Natural killer cell treated with Interleukin-12 subunit alpha and Interleukin-12 subunit beta and Interleukin-15 and Interleukin-18, amount 100 ng/mL, for 72 hours (primary cell): ENCODE measurements around the gene SNAPIN. TPM values are rescaled to one million over a fixed set of nuclear protein-coding genes. Genes with fewer than 3 reads are reported as not detected.
"Not testable (repeated sequence)": the region's sequence is repeated elsewhere in the genome, so short reads cannot be mapped to it uniquely, and the experiment has no call there.

Source experiments
- ATAC-seq, 2 donors: fragments of 150-1000 bp; cut with Tn5 transposase in 1 of 2; sonication (Bioruptor Pico), chemical (Tn5 transposase) in 1 of 2; 2 replicates each; pipeline ENCODE4 v1.10.0; 2021
- DNase-seq: peaks from one replicate; pipeline ENCODE4 v3.0.0; 2022; ENCODE audit warnings: low spot score
- H3K27ac Mint-ChIP-seq, 2 donors: 1 replicate in 1 of 2; 2 replicates in 1 of 2; pipeline ENCODE4 v1.8.0; 2022; ENCODE audit warnings: mixed read lengths in 2 of 2, mild to moderate bottlenecking in 1 of 2, moderate library complexity in 1 of 2
- H3K27me3 Mint-ChIP-seq, 2 donors: 1 replicate in 1 of 2; 2 replicates in 1 of 2; pipeline ENCODE4 v1.8.0; 2022; ENCODE audit warnings: mixed read lengths in 2 of 2
- H3K36me3 Mint-ChIP-seq: one replicate; pipeline ENCODE4 v1.8.0; 2022; ENCODE audit warnings: mixed read lengths
- H3K4me1 Mint-ChIP-seq, 2 donors: 1 replicate in 1 of 2; 2 replicates in 1 of 2; pipeline ENCODE4 v1.8.0; 2022; ENCODE audit warnings: low read depth in 2 of 2, mixed read lengths in 2 of 2, mild to moderate bottlenecking in 1 of 2
- H3K4me3 Mint-ChIP-seq: one replicate; pipeline ENCODE4 v1.8.0; 2022; ENCODE audit warnings: mixed read lengths
- H3K9me3 Mint-ChIP-seq: 2 replicates; pipeline ENCODE4 v1.8.0; 2022; ENCODE audit warnings: mixed read lengths
- total RNA-seq, 2 donors: library from RNA; stranded (reverse); gene quantifications; one replicate each; pipeline ENCODE4 v1.2.3, GENCODE V29; 2022

The SNAPIN gene
- total RNA-seq, 2 donors from 2014 or later: 23.9 to 42.5 TPM

DNA sequence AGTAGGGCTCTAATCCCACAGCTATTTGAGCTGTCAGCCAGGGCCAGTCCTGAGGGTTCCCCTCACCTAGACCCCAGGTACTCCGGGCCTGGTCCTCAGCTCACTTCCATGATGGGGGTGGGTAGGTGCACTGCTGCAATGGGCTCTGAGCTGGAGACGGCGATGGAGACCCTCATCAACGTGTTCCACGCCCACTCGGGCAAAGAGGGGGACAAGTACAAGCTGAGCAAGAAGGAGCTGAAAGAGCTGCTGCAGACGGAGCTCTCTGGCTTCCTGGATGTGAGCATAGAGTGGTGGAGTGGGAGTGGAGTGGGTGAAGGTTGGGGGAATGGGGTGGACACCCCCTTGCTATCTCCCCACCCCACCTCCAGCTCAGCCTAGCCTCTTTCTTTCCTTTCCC, 28.1 kb upstream of the SNAPIN start:
- DNase-seq: no peak
- Mint-ChIP-seq H3K36me3 (peaks cover 9% of the 10 kb centered on the region), H3K9me3 (no peaks in the 10 kb centered on the region), H3K4me1 (peaks cover 23 to 31% of the 10 kb centered on the region in 2 donors), H3K27ac (no peak overlapping the region), H3K4me3 (no peak overlapping the region), H3K27me3 (peaks cover 0 to 8% of the 10 kb centered on the region in 2 donors)
- ATAC-seq: no peak

DNA sequence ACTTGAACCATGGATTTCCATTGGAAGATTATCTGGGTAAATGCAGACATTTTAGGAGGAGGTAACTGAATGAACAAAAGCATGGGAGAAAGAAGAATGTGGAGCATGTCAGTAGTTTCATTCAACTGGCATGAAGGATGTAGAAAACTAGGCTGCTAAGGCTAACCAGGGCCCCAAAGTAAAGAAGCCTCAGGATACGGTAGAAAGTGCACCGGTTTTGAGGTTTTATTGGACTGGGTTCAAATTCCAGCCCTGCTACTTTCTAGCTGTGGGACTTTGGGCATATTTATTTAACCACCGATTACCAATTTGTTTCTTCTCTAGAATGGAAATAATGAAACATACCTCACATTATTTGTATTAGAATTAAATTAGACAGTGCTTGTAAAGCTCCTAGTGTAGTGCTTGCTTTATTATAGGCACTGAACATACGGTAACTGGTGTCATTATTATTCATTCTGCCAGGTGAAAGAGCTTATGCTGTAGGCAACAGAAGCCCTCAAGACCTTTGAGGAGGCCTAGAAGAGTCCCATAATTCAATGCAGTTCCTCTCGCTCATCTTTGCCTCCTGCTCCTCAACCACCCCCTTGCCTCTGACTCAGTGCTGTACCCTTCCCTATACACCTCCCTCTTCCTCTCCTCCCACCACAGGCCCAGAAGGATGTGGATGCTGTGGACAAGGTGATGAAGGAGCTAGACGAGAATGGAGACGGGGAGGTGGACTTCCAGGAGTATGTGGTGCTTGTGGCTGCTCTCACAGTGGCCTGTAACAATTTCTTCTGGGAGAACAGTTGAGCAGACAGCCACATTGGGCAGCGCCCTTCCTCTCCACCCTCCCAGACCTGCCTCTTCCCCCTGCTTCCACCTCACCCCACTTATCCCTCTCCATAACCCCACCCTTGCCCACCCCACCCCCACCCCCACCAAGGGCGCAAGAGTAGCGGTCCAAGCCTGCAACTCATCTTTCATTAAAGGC, 27.2 kb upstream of the SNAPIN start:
- H3K4me1 Mint-ChIP-seq: peaks cover 23 to 29% of the 10 kb centered on the region in 2 donors
- ATAC-seq (no peak), DNase-seq (no peak)
- peak overlapping the region in 1 of 2 donors; percentile 21 for H3K27ac Mint-ChIP-seq
- H3K9me3 Mint-ChIP-seq: no peaks in the 10 kb centered on the region
- peaks cover 0 to 5% of the 10 kb centered on the region in 2 donors for H3K27me3 Mint-ChIP-seq
- no peak overlapping the region for H3K4me3 Mint-ChIP-seq
- peaks cover 9% of the 10 kb centered on the region for H3K36me3 Mint-ChIP-seq

DNA sequence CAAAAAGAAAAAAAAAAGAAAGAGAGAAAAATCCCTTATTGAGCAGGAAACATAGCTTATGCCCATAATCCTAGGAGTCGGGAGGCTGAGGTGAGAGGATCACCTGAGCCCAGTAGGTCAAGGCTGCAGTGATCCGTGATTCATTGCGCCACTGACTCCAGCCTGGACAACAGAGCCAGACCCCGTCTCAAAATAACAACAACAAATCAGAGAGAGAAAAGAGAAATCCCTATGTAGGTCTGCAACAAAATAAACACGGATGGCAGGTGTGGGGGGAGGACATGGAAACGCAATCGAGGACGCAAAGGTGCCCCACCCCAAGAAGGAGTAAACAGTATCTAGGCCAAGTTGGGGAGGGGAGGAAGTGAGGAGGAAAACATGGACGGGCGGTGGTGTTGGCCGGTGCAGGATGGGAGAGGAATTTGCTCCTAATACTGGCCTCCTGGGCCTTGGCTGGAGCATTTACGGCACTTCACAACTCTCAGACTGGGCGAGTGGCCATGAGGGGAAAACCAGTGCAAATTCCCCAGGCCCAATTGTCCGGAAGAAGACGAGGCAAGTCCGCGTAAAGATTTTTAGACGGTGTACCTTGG, 25.2 kb upstream of the SNAPIN start:
- peak overlapping the region; percentile 99 for H3K27ac Mint-ChIP-seq
- no peak for DNase-seq
- no peaks in the 10 kb centered on the region for H3K9me3 Mint-ChIP-seq
- H3K27me3 Mint-ChIP-seq: no peaks in the 10 kb centered on the region
- H3K4me1 Mint-ChIP-seq: peaks cover 31 to 36% of the 10 kb centered on the region in 2 donors
- ATAC-seq: no peak
- peaks cover 23% of the 10 kb centered on the region for H3K36me3 Mint-ChIP-seq
- H3K4me3 Mint-ChIP-seq: peak overlapping the region; percentile 100

DNA sequence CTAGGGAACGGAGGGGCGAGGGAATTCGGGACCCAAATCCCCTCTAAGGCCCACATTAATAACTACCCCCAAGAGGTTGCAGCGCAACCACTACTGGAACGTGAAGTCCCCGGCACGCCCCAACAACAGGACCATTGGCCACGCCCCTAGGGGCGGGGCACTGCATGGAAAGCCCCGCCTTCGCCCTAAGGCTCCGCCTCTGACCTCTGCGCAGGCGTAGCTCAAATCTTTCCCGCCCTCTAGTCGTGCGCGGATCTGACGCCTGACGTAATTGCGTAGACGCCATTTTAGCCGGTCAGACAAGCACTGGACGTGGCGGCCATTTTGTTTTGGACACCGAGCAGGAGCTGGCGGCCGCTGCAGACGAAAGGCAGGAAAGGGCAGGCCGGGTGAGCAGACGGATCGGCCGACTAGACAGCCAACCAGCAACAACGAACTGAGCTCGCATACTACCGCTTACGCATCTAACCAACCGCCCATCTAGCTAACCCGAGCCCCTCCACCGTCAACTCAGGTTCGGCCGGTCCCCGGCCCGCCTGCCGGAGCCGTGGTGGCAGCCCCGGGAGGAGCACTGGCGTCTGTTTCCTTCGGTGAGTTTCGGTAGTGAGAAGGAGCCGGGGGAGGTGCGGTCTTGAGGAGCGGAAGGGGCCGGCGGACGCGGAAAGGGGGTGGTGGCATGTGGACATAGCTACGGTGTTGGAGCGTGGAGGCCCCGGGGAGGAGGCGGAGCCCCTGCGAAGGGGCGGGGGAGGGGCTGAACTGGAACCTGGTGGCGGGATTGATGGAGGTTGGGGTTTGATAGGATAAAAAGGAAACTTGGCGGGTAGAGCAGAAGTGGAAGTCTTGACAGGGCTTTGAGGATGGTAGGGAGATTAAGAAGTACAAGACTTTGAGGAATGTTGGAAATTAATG, 24.5 kb upstream of the SNAPIN start, which contains the start of gene CHTOP:
Gene CHTOP, plus strand, starts transcription at position 313 of the 912 bp plus-strand sequence. CDS start 2,523 bp downstream, outside the sequence.
- peak; percentile 95 for DNase-seq
- ATAC-seq: peak; percentile 95 to 96
- H3K27me3 Mint-ChIP-seq: no peaks in the 10 kb centered on the region
- peak within 1 kb of the TSS; percentile 99 for H3K27ac Mint-ChIP-seq
- peak within 1 kb of the TSS; percentile 100 for H3K4me3 Mint-ChIP-seq
- H3K4me1 Mint-ChIP-seq: peaks cover 31 to 36% of the 10 kb centered on the region in 2 donors
- no peaks in the 10 kb centered on the region for H3K9me3 Mint-ChIP-seq
- peaks cover 23% of the 10 kb centered on the region for H3K36me3 Mint-ChIP-seq

DNA sequence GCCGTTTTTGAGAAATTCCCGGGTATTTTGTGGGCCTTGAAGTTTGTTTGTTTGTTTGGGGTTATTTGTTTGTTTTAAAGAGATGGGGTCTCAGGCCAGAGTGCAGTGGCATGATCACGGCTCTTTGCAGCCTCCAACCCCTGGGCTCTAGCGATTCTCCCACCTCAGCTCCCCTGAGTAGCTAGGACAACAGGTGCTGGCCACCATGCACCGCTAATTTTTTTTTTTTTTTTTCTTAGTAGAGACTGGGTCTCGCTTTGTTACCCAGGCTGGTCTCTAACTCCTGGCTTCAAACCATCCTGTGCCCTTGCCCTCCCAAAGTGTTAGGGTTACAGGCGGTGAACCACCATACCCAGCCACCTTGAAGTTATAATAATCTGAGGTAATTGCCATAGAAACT, 22.6 kb upstream of the SNAPIN start:
- ATAC-seq (no peak), DNase-seq (no peak)
- H3K27ac Mint-ChIP-seq: peak overlapping the region; percentile 53 to 99
- no peaks in the 10 kb centered on the region for H3K27me3 Mint-ChIP-seq
- no peaks in the 10 kb centered on the region for H3K9me3 Mint-ChIP-seq
- peaks cover 24% of the 10 kb centered on the region for H3K36me3 Mint-ChIP-seq
- peak overlapping the region; percentile 100 for H3K4me3 Mint-ChIP-seq
- peaks cover 32 to 36% of the 10 kb centered on the region in 2 donors for H3K4me1 Mint-ChIP-seq

DNA sequence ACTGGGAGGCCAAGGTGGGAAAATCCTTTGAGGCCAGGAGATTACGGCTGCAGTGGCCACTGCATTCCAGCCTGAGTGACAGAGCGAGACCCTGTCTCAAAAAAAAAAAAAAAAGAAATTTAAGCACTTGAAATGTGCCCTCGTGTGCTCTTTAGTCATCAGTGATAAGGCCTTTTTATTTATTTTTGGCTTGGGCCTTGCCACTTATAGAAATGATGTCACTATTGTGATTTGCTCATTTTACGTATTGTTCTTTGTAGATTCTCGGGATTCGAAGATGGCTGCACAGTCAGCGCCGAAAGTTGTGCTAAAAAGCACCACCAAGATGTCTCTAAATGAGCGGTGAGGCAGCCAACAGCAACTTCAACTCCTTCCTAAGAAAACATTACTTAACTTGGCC, 22.2 kb upstream of the SNAPIN start:
- Mint-ChIP-seq H3K9me3 (no peaks in the 10 kb centered on the region), H3K27me3 (no peaks in the 10 kb centered on the region), H3K27ac (peak overlapping the region; percentile 50 to 53), H3K36me3 (peaks cover 28% of the 10 kb centered on the region), H3K4me3 (peak overlapping the region; percentile 100), H3K4me1 (peaks cover 35 to 40% of the 10 kb centered on the region in 2 donors)
- ATAC-seq: no peak
- no peak for DNase-seq

DNA sequence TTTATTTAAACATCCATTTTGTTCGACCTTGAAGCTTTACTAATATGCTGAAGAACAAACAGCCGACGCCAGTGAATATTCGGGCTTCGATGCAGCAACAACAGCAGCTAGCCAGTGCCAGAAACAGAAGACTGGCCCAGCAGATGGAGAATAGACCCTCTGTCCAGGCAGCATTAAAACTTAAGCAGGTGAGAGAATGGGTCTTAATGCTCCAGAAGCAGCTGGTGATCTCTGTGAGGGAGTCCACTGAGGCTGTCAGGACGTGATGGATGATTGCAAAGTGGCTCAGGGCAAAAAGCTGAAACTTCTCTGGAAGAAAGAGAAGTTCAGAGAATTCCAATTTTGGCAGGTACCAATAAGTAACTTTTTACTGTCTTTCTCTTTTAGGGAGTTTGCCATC, 20.2 kb upstream of the SNAPIN start:
- Mint-ChIP-seq H3K27me3 (no peaks in the 10 kb centered on the region), H3K4me1 (peaks cover 32 to 46% of the 10 kb centered on the region in 2 donors), H3K4me3 (no peak overlapping the region), H3K36me3 (peaks cover 42% of the 10 kb centered on the region), H3K9me3 (no peaks in the 10 kb centered on the region), H3K27ac (peak overlapping the region; percentile 3 to 42)
- DNase-seq (no peak), ATAC-seq (no peak)

DNA sequence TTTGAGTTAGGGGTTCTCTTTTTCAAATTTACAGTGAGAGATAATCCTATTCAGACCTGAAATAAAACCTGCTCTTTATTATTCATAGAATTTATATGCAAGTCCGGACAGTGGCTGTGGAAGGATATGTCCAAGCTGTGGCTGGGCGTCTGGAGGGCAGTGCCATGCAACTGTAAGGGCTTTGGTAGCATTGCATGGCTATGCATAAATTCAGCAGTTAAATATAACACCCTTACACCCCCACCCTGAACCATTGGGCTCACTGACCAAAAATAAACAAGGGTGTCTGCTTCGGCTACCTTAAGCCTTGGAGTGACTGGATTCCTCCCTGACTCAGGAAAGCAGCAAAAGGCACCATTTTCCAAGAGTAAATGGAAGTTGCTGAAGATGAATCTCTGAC, 19.2 kb upstream of the SNAPIN start:
- H3K9me3 Mint-ChIP-seq: no peaks in the 10 kb centered on the region
- peaks cover 30 to 44% of the 10 kb centered on the region in 2 donors for H3K4me1 Mint-ChIP-seq
- no peak overlapping the region for H3K4me3 Mint-ChIP-seq
- peaks cover 47% of the 10 kb centered on the region for H3K36me3 Mint-ChIP-seq
- H3K27me3 Mint-ChIP-seq: no peaks in the 10 kb centered on the region
- H3K27ac Mint-ChIP-seq: no peak overlapping the region
- DNase-seq: no peak
- no peak for ATAC-seq

DNA sequence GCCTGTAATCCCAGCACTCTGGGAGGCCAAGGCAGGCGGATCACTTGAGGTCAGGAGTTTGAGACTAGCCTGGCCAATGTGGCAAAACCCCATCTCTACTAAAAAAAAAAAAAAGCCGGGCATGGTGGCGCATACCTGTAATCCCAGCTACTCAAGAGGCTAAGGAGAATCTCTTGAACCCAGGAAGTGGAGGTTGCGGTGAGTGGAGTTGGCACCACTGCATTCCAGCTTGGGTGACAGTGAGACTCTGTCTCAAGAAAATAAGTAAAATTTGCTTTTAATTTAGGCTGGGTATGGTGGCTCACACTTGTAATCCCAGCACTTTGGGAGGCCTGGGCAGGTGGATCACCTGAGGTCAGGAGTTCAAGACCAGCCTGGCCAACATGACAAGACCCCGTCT, 18.3 kb upstream of the SNAPIN start:
- not testable (repeated sequence) for H3K9me3 Mint-ChIP-seq, H3K27me3 Mint-ChIP-seq, DNase-seq, ATAC-seq, H3K27ac Mint-ChIP-seq, H3K4me3 Mint-ChIP-seq
- Mint-ChIP-seq H3K36me3 (peaks cover 48% of the 10 kb centered on the region), H3K4me1 (peaks cover 30 to 40% of the 10 kb centered on the region in 2 donors)

DNA sequence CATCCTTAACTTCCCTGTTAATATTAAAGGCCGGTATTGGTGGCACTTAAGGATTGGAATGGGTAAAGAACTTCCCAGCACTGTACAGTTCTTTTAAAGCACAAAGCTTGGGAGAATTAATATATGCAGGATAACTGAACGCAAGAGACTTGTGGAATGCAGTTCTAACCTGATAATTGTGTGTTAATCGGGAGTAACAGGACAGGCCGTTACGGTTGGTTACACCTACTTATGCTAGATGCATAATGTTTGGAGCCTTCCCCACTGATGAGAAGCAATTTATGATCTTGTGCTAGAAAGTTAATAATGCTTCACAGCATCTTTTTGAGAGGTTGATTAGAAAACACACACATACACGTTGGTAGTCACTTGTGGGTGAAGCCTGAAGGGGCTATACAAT, 17.6 kb upstream of the SNAPIN start:
- Mint-ChIP-seq H3K4me3 (no peak overlapping the region), H3K36me3 (peaks cover 54% of the 10 kb centered on the region), H3K27me3 (no peaks in the 10 kb centered on the region), H3K9me3 (no peaks in the 10 kb centered on the region), H3K27ac (peak overlapping the region in 1 of 2 donors; percentile 16), H3K4me1 (peaks cover 35 to 47% of the 10 kb centered on the region in 2 donors)
- no peak for ATAC-seq
- DNase-seq: no peak

DNA sequence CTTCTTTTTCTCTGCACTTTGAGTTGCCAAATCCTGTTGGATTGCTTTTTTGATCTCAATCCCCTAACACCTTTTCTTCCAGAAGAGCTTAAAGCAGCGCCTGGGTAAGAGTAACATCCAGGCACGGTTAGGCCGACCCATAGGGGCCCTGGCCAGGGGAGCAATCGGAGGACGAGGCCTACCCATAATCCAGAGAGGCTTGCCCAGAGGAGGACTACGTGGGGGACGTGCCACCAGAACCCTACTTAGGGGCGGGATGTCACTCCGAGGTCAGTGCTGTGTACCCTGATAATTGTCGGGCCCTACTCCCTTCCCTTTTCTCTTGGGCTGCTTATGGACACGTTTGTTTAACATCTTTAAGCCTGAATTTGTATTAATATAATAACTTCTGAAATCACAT, 16.3 kb upstream of the SNAPIN start:
- peak overlapping the region in 1 of 2 donors; percentile 16 for H3K27ac Mint-ChIP-seq
- no peaks in the 10 kb centered on the region for H3K27me3 Mint-ChIP-seq
- H3K4me3 Mint-ChIP-seq: no peak overlapping the region
- H3K4me1 Mint-ChIP-seq: peaks cover 41 to 53% of the 10 kb centered on the region in 2 donors
- H3K9me3 Mint-ChIP-seq: no peaks in the 10 kb centered on the region
- DNase-seq (no peak), ATAC-seq (no peak)
- H3K36me3 Mint-ChIP-seq: peaks cover 52% of the 10 kb centered on the region

DNA sequence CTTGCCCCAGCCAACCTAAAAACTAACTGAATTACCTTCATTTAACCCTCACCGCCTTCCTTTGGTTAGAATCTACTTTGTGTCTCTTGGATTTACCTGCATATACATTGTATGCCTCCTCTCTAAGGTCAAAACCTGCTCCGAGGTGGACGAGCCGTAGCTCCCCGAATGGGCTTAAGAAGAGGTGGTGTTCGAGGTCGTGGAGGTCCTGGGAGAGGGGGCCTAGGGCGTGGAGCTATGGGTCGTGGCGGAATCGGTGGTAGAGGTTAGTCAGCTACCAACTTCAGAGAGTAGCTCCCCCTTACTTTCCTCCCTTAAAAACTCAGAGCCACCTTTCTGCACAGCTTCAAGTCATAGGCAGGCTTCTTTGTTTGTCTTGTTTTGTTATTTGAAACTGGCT, 15.4 kb upstream of the SNAPIN start:
- Mint-ChIP-seq H3K36me3 (peaks cover 44% of the 10 kb centered on the region), H3K27ac (peak overlapping the region; percentile 29 to 34), H3K4me1 (peaks cover 42 to 51% of the 10 kb centered on the region in 2 donors), H3K4me3 (no peak overlapping the region), H3K27me3 (no peaks in the 10 kb centered on the region), H3K9me3 (no peaks in the 10 kb centered on the region)
- ATAC-seq (no peak), DNase-seq (no peak)

DNA sequence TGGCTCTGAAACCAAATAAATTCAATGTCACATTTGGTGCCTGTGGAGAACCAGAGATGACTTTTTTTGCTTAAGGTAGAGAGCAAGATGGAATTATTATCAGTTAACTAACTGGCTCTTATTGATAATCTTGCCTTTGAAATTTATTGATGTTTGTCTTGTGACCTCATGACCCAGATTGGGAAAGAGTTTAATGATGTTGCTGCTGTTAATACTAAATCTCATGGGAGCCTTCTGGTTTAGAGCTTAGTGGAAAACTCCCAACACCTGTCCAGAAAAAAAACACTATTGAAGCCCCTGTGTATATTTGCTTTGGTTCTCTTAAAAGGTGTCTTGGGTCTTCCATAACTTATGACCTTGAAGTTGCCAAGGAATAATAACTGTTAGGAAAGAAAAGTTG, 14.7 kb upstream of the SNAPIN start:
- ATAC-seq: no peak
- peaks cover 42 to 51% of the 10 kb centered on the region in 2 donors for H3K4me1 Mint-ChIP-seq
- peaks cover 43% of the 10 kb centered on the region for H3K36me3 Mint-ChIP-seq
- H3K4me3 Mint-ChIP-seq: no peak overlapping the region
- no peak for DNase-seq
- no peaks in the 10 kb centered on the region for H3K27me3 Mint-ChIP-seq
- peak overlapping the region; percentile 29 to 34 for H3K27ac Mint-ChIP-seq
- H3K9me3 Mint-ChIP-seq: no peaks in the 10 kb centered on the region
